Measurements from ENCODE around the gene NUDT8. TPM values are rescaled to one million over a fixed set of nuclear protein-coding genes. Genes with fewer than 3 reads are reported as not detected.

Gene NUDT8
- total and polyA plus RNA-seq, 2 of the 8 experiments (the other 6 are each of a cell fraction or from before 2014, with no cell fraction given): 7.2 to 8.3 TPM

DNA sequence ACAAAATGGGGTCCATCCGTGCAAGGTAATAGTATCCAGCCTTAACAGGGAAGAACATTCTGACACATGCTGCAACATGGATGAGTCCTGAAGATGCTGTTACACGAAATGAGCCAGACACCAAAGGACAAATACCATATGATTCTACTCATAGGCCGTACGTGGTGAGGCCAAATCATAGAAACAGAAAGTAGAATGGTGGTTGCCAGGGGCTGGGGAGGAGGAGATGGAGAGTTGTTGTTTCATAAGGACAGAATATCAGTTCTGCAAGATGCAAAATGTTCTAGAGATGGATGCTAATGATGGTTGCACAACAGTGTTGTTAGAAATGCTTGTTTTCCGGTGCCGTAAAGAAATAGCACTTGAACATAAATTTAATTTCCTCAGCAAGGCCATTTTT, 7.2 kb upstream of the NUDT8 start (continued):
- TF ChIP-seq CTBP2 (IDR thresholded peaks at IDR 0.05; ENCODE audit: borderline replicate concordance, insufficient read depth, insufficient read length, low read length) (no peak), EZH2 (IDR thresholded peaks at IDR 0.05; ENCODE audit: low read depth, low read length, severe bottlenecking) (no peak), EP300 (IDR thresholded peaks at IDR 0.05; ENCODE audit: borderline replicate concordance in 1 of 2, low read depth in 2 of 2, low read length in 2 of 2) (no peak), SUZ12 (IDR thresholded peaks at IDR 0.05; ENCODE audit: low read length) (no peak), KDM4A (IDR thresholded peaks at IDR 0.05; ENCODE audit: low read depth, low read length, severe bottlenecking) (no peak), CBX8 (IDR thresholded peaks at IDR 0.05; ENCODE audit: borderline replicate concordance, low read depth, low read length) (no peak), EGR1 (IDR thresholded peaks at IDR 0.05; ENCODE audit: borderline replicate concordance, low read depth, low read length) (no peak)
